Measurements from ENCODE around the gene SYNPO2.
A peak's percentile ranks its signal among the peaks of the same experiment; 100 is the strongest.

GRCh38 chr4:119041951-119042560, 153.4 kb downstream of the SYNPO2 start:
- TF ChIP-seq CTCF (conservative IDR thresholded peaks at IDR 0.05; ENCODE audit: low read depth, low read length) (peak; percentile 74), EZH2 (IDR thresholded peaks at IDR 0.05; ENCODE audit: low read length, unreplicated experiment) (no peak), EZH2phosphoT487 (IDR thresholded peaks at IDR 0.05; ENCODE audit: borderline replicate concordance, low read length) (no peak)
